GM06990 (cell line): ENCODE results near the gene SHLD3.
A peak's percentile ranks its signal among the peaks of the same experiment; 100 is the strongest.
"Not testable (repeated sequence)": the region's sequence is repeated elsewhere in the genome, so short reads cannot be mapped to it uniquely, and the experiment has no call there.

Experiments used
- DNase-seq: peaks from one replicate; pipeline ENCODE4 v3.0.0-alpha.2; 2011; ENCODE audit not compliant: insufficient read length; ENCODE audit errors: extremely low read depth
- H3K27me3 ChIP-seq: replicated peaks from 2 replicates; pipeline ENCODE4 v1.6.0; 2011; ENCODE audit warnings: low read length; ENCODE audit not compliant: control insufficient read depth, insufficient read depth
- H3K36me3 ChIP-seq: 2 replicates; pipeline ENCODE4 v1.5.1; 2011; ENCODE audit warnings: low read length; ENCODE audit not compliant: control insufficient read depth, insufficient read depth
- H3K4me3 ChIP-seq: replicated peaks from 2 replicates; pipeline ENCODE4 v1.5.1; 2011; ENCODE audit warnings: low read depth, mild to moderate bottlenecking, control low read depth, low read length
- CTCF ChIP-seq: IDR thresholded peaks from 2 replicates; pipeline ENCODE4 v1.5.1; 2011; ENCODE audit warnings: low read length, control low read depth, mild to moderate bottlenecking, inconsistent platforms; ENCODE audit not compliant: insufficient read depth, poor library complexity, severe bottlenecking

SHLD3 gene

GRCh38 chr5:65620021-65620420, 4.8 kb upstream of the SHLD3 start:
- Histone ChIP-seq H3K36me3 (no peaks in the 10 kb centered on the region), H3K27me3 (no peaks in the 10 kb centered on the region), H3K4me3 (no peak overlapping the region)
- no peak for TF ChIP-seq CTCF
- DNase-seq: no peak

- not testable (repeated sequence) for H3K4me3 ChIP-seq, H3K27me3 ChIP-seq, DNase-seq, H3K36me3 ChIP-seq
Observed at GRCh38 chr5:65621961-65622360, 2.9 kb upstream of the SHLD3 start.

- no peaks in the 10 kb centered on the region; the same call in none of the 2 replicates for H3K36me3 ChIP-seq
- peak overlapping the region; percentile 81 for H3K4me3 ChIP-seq
- H3K27me3 ChIP-seq: no peaks in the 10 kb centered on the region
- DNase-seq: no peak
- TF ChIP-seq CTCF: no peak
Observed at GRCh38 chr5:65623482-65623881, 1.3 kb upstream of the SHLD3 start.

GRCh38 chr5:65624025-65624570, 729 bp upstream of the SHLD3 start, which contains the start of gene TRIM23:
Gene TRIM23, minus strand, starts transcription at chr5:65624333. Its CDS starts 59 bp downstream, at chr5:65624274.
- H3K27me3 ChIP-seq: no peaks in the 10 kb centered on the region
- no peaks in the 10 kb centered on the region; the same call in none of the 2 replicates for H3K36me3 ChIP-seq
- TF ChIP-seq CTCF: no peak
- DNase-seq: peak; percentile 93
- H3K4me3 ChIP-seq: peak within 1 kb of the TSS; percentile 81

- no peak for DNase-seq
- no peaks in the 10 kb centered on the region for H3K27me3 ChIP-seq
- TF ChIP-seq CTCF: no peak
- H3K36me3 ChIP-seq: no peaks in the 10 kb centered on the region; the same call in none of the 2 replicates
- peak overlapping the region; percentile 81 for H3K4me3 ChIP-seq
Observed at GRCh38 chr5:65625743-65626142, 916 bp downstream of the SHLD3 start.

GRCh38 chr5:65630981-65631380, 6.2 kb downstream of the SHLD3 start:
- Histone ChIP-seq H3K27me3 (no peaks in the 10 kb centered on the region), H3K4me3 (no peak overlapping the region), H3K36me3 (no peaks in the 10 kb centered on the region; the same call in none of the 2 replicates)
- DNase-seq: no peak
- no peak for TF ChIP-seq CTCF
